ENCODE measurements around the gene TPRG1.

Gene TPRG1

GRCh38 chr3:189372243-189372642 is 200.5 kb downstream of the TPRG1 start:
- H3K27ac Mint-ChIP-seq: no peak overlapping the region
- peaks cover 4% of the 10 kb centered on the region for H3K4me1 Mint-ChIP-seq (ENCODE audit: low read depth)
- DNase-seq: no peak
- H3K4me3 Mint-ChIP-seq: no peak overlapping the region
- no peaks in the 10 kb centered on the region for H3K36me3 Mint-ChIP-seq (ENCODE audit: low read depth)
- H3K27me3 Mint-ChIP-seq: no peaks in the 10 kb centered on the region
- H3K9me3 Mint-ChIP-seq: peaks cover under 1% of the 10 kb centered on the region

All from activated T-cell treated with anti-CD3 and anti-CD28 coated beads, Interleukin-2, amount 50 U/mL, for 24 hours (primary cell).